ENCODE data around the gene VARS2. TPM values are rescaled to one million over a fixed set of nuclear protein-coding genes. Genes with fewer than 3 reads are reported as not detected.
A peak's percentile ranks its signal among the peaks of the same experiment; 100 is the strongest.

The VARS2 gene
- total and polyA plus RNA-seq, 9 of the 15 experiments (the other 6 are each of a cell fraction or from before 2014, with no cell fraction given), result 1.6 to 53.6 (median 29.9) TPM

DNA sequence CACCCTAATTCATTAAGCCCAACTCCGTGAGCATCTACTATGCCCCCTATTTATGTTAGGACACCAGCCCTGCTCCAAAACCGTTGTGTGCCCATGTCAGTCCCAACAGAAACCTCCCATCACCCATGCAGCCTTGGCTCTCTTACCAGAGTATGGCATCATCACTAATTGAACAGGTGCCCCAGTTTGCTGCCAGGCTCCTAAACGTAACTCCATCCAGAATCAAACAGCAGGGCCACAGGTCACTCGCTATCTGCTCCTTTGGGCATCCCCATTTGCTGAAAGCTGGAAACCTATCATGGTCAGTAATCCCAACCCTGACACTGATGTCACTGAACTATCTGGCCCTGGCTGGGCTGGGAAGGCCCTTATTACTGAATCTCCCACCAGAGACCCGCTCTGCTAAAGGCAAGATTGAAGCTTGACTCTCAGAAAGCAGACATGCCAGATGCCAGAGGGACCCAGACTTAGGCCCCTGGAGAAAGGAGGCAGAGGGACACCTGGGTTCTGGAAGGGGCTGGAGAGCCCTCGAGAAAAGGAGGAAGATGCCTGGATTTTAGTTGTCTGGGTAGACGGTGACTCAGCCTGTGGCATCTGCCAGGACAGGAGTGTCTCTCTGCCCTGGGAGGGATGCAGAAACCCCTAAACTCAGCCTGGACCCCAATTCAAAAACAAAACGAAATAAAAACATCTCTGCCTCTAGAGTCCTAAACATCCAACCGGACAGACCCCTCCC lies 40.8 kb downstream of the VARS2 start:
- Histone ChIP-seq H3K4me2 (ENCODE audit: insufficient read depth, low read length) (peak overlapping the region; percentile 54), H3K79me2 (ENCODE audit: control insufficient read depth, insufficient read depth, low read length) (no peaks in the 10 kb centered on the region), H3K36me3 (ENCODE audit: control insufficient read depth, insufficient read depth, low read length) (no peaks in the 10 kb centered on the region), H3K27me3 (ENCODE audit: control insufficient read depth in 2 of 2, insufficient read depth in 2 of 2, low read length in 2 of 2) (peaks cover 15 to 60% of the 10 kb centered on the region in 2 experiments; a peak in 4 of 5 replicates), H2AFZ (ENCODE audit: low read depth, low read length) (peak overlapping the region; percentile 78), H3K9ac (ENCODE audit: insufficient read depth in 1 of 2, low read depth in 2 of 2, low read length in 2 of 2) (peak overlapping the region; percentile 42 to 89; a peak in 3 of 4 replicates), H3K4me3 (peak overlapping the region; percentile 37), H3K27ac (ENCODE audit: extremely low read depth, low read depth, low read length) (no peak overlapping the region), H3K9me3 (replicated peaks; ENCODE audit: control insufficient read depth, insufficient read depth, low read depth, low read length) (no peaks in the 10 kb centered on the region), H4K20me1 (replicated peaks; ENCODE audit: control insufficient read depth, insufficient read depth, low read length) (no peaks in the 10 kb centered on the region), H3K9me1 (ENCODE audit: control insufficient read depth, insufficient read depth, low read length) (no peaks in the 10 kb centered on the region), H3K4me1 (replicated peaks in 1 of 2; ENCODE audit: control insufficient read depth in 2 of 2, insufficient read depth in 2 of 2, low read length in 2 of 2) (peaks cover 8 to 15% of the 10 kb centered on the region in 2 experiments)
- intact Hi-C loops (cut with micrococcal nuclease) (loop anchor here (1.0 kb wide), 1 partner anchor 39 kb away; no protein-coding TSS in a partner anchor), in situ Hi-C loops (cut with MboI) (no loop called here)
- FAIRE-seq (no peak), DNase-seq (ENCODE audit: extremely low read depth in 1 of 4, low spot score in 3 of 4) (no peak), ATAC-seq (no peak)
- POLR2A ChIA-PET, result interaction anchor here (0.6 to 1.2 kb wide), 6 partner anchors 9 to 632 kb away, joined by 3 to 6 read pairs (median 4); no protein-coding TSS in a partner anchor
- CTCF ChIA-PET (ENCODE audit: low intra/inter-chr PET ratio), result no interaction called here
- 22% methylated on average over 9 of the region's 9 CpGs for WGBS (ENCODE audit: insufficient coverage, low coverage, missing lambda C conversion rate)
- TSS peak; percentile 72 for BruUV-seq (replicated peaks)
- TF ChIP-seq ERF (CRISPR knock-in tag; IDR thresholded peaks at IDR 0.05) (no peak), IRF2 (CRISPR knock-in tag; IDR thresholded peaks at IDR 0.05) (no peak), RERE (CRISPR knock-in tag; IDR thresholded peaks at IDR 0.05; ENCODE audit: borderline replicate concordance) (no peak), ZNF561 (CRISPR knock-in tag; conservative IDR thresholded peaks at IDR 0.05) (no peak), STAT5A (IDR thresholded peaks at IDR 0.05; ENCODE audit: borderline replicate concordance, low read length) (no peak), MED1 (CRISPR knock-in tag; IDR thresholded peaks at IDR 0.05; ENCODE audit: borderline replicate concordance) (no peak), TCF7 (IDR thresholded peaks at IDR 0.05; ENCODE audit: borderline replicate concordance) (0 out of 2 replicates have a peak, but pooled peaks have one; percentile 17), SPI1 (IDR thresholded peaks at IDR 0.05; ENCODE audit: borderline replicate concordance, low read depth, low read length) (no peak), GTF2E2 (tag; IDR thresholded peaks at IDR 0.05) (0 out of 2 replicates have a peak, but pooled peaks have one; percentile 15), NFE2 (IDR thresholded peaks at IDR 0.05; ENCODE audit: low read depth) (no peak), BMI1 (IDR thresholded peaks at IDR 0.05; ENCODE audit: low read length) (no peak), CBX2 (IDR thresholded peaks at IDR 0.05; ENCODE audit: insufficient read depth, low read length, poor library complexity, severe bottlenecking) (peak; percentile 57), CBX8 (IDR thresholded peaks at IDR 0.05; ENCODE audit: borderline replicate concordance, extremely low read depth, low read depth, low read length, poor library complexity, severe bottlenecking) (peak; percentile 92)
- TF ChIP-seq, protein P1, sequence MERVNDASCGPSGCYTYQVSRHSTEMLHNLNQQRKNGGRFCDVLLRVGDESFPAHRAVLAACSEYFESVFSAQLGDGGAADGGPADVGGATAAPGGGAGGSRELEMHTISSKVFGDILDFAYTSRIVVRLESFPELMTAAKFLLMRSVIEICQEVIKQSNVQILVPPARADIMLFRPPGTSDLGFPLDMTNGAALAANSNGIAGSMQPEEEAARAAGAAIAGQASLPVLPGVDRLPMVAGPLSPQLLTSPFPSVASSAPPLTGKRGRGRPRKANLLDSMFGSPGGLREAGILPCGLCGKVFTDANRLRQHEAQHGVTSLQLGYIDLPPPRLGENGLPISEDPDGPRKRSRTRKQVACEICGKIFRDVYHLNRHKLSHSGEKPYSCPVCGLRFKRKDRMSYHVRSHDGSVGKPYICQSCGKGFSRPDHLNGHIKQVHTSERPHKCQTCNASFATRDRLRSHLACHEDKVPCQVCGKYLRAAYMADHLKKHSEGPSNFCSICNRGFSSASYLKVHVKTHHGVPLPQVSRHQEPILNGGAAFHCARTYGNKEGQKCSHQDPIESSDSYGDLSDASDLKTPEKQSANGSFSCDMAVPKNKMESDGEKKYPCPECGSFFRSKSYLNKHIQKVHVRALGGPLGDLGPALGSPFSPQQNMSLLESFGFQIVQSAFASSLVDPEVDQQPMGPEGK (CRISPR knock-in tag; IDR thresholded peaks at IDR 0.05; ENCODE audit: borderline replicate concordance), result no peak

Data from K562 (cell line).